CD4-positive, alpha-beta T cell (primary cell): ENCODE measurements around the gene ERICH6. TPM values are rescaled to one million over a fixed set of nuclear protein-coding genes. Genes with fewer than 3 reads are reported as not detected.

Source experiments
- ATAC-seq: fragments of 200-7000 bp; cut with Tn5 transposase; one replicate; pipeline ENCODE4 v1.10.0; 2022; ENCODE audit warnings: mild to moderate bottlenecking; ENCODE audit not compliant: poor library complexity
- CTCF ChIA-PET: fragments of 350-600 bp; sonication (Branson Sonifier 250); formaldehyde crosslinking; loops from one replicate; lab custom pipeline; 2021; ENCODE audit warnings: antibody characterized with exemption, inconsistent platforms; lab: Charles Lee
- POLR2A ChIA-PET: fragments of 350-600 bp; sonication (Branson Sonifier 250); formaldehyde crosslinking; loops from one replicate; lab custom pipeline; 2021; ENCODE audit warnings: antibody characterized with exemption, inconsistent platforms; lab: Charles Lee
- DNase-seq, 14 experiments: peaks; one replicate each; pipeline ENCODE4 v3.0.0-alpha.2; 2013 to 2020; ENCODE audit warnings: mixed read lengths in 2 of 14
- H3K27ac ChIP-seq, 2 donors: one replicate each; pipeline versions ENCODE4 v1.5.1 to v1.7.0; 2013; ENCODE audit warnings: low read length in 2 of 2, low read depth in 1 of 2, mild to moderate bottlenecking in 1 of 2
- H3K27me3 ChIP-seq, 2 experiments: 1 replicate in 1 of 2; 2 replicates in 1 of 2; pipeline versions ENCODE4 v1.6.1 to v1.7.0; 2013; ENCODE audit warnings: low read length in 2 of 2, control low read depth in 1 of 2, mild to moderate bottlenecking in 1 of 2, moderate library complexity in 1 of 2; ENCODE audit not compliant: insufficient read depth in 2 of 2, control insufficient read depth in 1 of 2
- H3K36me3 ChIP-seq: one replicate; pipeline ENCODE4 v1.6.1; 2013; ENCODE audit warnings: low read length, control low read depth; ENCODE audit not compliant: insufficient read depth
- H3K4me1 ChIP-seq: one replicate; pipeline ENCODE4 v1.6.1; 2013; ENCODE audit warnings: low read length, control low read depth; ENCODE audit not compliant: insufficient read depth
- H3K4me3 ChIP-seq: one replicate; pipeline ENCODE4 v1.5.1; 2013; ENCODE audit warnings: mild to moderate bottlenecking, low read length, moderate library complexity
- H3K9me3 ChIP-seq, 2 experiments: 1 replicate in 1 of 2; 2 replicates in 1 of 2; pipeline versions ENCODE4 v1.6.1 to v1.7.0; 2013; ENCODE audit warnings: low read length in 2 of 2, mild to moderate bottlenecking in 2 of 2, control low read depth in 1 of 2, moderate library complexity in 1 of 2; ENCODE audit not compliant: control insufficient read depth in 1 of 2, insufficient read depth in 1 of 2
- H3K27ac Mint-ChIP-seq: one replicate; pipeline ENCODE4 v1.8.0; 2020; ENCODE audit warnings: mixed read lengths
- H3K27me3 Mint-ChIP-seq: one replicate; pipeline ENCODE4 v1.8.0; 2021; ENCODE audit warnings: mixed read lengths
- H3K36me3 Mint-ChIP-seq: one replicate; pipeline ENCODE4 v1.8.0; 2021; ENCODE audit warnings: low read depth, mixed read lengths
- H3K4me1 Mint-ChIP-seq: one replicate; pipeline ENCODE4 v1.8.0; 2021; ENCODE audit warnings: low read depth, mixed read lengths
- H3K4me3 Mint-ChIP-seq: one replicate; pipeline ENCODE4 v1.8.0; 2020; ENCODE audit warnings: mild to moderate bottlenecking, mixed read lengths
- H3K9me3 Mint-ChIP-seq: one replicate; pipeline ENCODE4 v1.8.0; 2020; ENCODE audit warnings: mixed read lengths
- intact Hi-C, 2 experiments: fragments of 100-400 bp; cut with DNase I in 1 of 2; cut with micrococcal nuclease in 1 of 2; formaldehyde crosslinking; loops; one replicate each; pipeline versions ENCODE4 v1.15.1 to v1.9.0; 2023 to 2025; cut with DNase I, micrococcal nuclease
- total RNA-seq, 174 experiments: library from RNA in 2 of 174; stranded (reverse) in 2 of 174; gene quantifications; one replicate each; pipeline ENCODE4 v1.2.3 and lab custom pipeline; 2021 to 2026
- TF ChIP-seq, protein P1 (sequence below): fragments of 200-600 bp; IDR thresholded peaks from one replicate; pipeline ENCODE4 v1.8.0; 2022; ENCODE audit warnings: antibody characterized with exemption, mild to moderate bottlenecking

The ERICH6 gene
- total RNA-seq, 2 experiments from 2014 or later, result not detected

DNA sequence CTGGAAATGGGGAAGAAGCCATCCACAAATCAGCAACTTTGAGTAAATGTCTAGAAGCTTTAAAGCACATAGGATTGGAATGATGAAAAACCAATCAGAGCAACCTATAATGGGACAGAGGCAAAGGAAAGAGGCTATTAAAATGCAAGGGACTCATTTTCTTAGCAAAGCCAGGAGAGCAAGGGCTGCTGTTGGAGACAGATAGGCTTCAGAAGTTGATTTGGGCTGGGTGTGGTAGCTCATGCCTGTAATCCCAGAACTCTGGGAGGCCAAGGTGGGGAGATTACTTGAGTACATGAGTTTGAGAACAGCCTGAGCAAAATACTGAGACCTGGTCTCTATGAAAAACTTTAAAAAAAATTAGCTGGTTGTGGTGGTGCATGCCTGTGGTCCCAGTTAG, 16.1 kb downstream of the ERICH6 start:
- H3K27me3 Mint-ChIP-seq, result no peaks in the 10 kb centered on the region
- no peak for DNase-seq
- Histone ChIP-seq H3K27ac (no peak overlapping the region), H3K4me1 (no peaks in the 10 kb centered on the region), H3K9me3 (peaks cover 0 to 8% of the 10 kb centered on the region in 2 experiments), H3K4me3 (no peak overlapping the region), H3K36me3 (no peaks in the 10 kb centered on the region), H3K27me3 (no peaks in the 10 kb centered on the region)
- no peak overlapping the region for H3K27ac Mint-ChIP-seq
- TF ChIP-seq, protein P1, sequence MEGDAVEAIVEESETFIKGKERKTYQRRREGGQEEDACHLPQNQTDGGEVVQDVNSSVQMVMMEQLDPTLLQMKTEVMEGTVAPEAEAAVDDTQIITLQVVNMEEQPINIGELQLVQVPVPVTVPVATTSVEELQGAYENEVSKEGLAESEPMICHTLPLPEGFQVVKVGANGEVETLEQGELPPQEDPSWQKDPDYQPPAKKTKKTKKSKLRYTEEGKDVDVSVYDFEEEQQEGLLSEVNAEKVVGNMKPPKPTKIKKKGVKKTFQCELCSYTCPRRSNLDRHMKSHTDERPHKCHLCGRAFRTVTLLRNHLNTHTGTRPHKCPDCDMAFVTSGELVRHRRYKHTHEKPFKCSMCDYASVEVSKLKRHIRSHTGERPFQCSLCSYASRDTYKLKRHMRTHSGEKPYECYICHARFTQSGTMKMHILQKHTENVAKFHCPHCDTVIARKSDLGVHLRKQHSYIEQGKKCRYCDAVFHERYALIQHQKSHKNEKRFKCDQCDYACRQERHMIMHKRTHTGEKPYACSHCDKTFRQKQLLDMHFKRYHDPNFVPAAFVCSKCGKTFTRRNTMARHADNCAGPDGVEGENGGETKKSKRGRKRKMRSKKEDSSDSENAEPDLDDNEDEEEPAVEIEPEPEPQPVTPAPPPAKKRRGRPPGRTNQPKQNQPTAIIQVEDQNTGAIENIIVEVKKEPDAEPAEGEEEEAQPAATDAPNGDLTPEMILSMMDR, result no peak
- no peaks in the 10 kb centered on the region for H3K9me3 Mint-ChIP-seq
- intact Hi-C loops, result no loop called here
- ATAC-seq, result no peak
- no peaks in the 10 kb centered on the region for H3K36me3 Mint-ChIP-seq
- H3K4me1 Mint-ChIP-seq, result no peaks in the 10 kb centered on the region
- POLR2A ChIA-PET, result no interaction called here
- CTCF ChIA-PET, result no interaction called here
- no peak overlapping the region for H3K4me3 Mint-ChIP-seq

DNA sequence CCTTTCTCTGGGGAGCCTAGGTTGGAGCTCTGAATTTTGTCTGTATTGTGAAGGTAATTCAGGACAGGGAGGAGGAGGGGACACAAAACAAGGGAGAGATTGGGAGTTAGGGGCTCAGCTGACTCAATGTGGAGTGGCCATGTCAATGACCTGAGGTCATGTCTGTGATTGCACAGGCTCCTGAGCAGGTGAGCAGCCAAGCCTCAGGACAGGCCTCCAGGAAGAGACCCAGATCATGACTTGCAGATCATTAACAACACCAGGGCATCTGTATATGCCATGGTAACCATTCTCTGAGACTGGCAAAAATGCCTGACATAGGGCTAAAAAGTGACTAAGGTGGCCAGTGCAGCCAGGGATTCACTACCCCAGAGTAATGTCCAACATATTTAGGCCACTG, 20.9 kb downstream of the ERICH6 start:
- Histone ChIP-seq H3K4me1 (no peaks in the 10 kb centered on the region), H3K27ac (no peak overlapping the region), H3K4me3 (no peak overlapping the region), H3K27me3 (no peaks in the 10 kb centered on the region), H3K36me3 (no peaks in the 10 kb centered on the region), H3K9me3 (no peaks in the 10 kb centered on the region)
- Mint-ChIP-seq H3K27me3 (no peaks in the 10 kb centered on the region), H3K27ac (no peak overlapping the region), H3K4me1 (peaks cover 11% of the 10 kb centered on the region), H3K9me3 (no peaks in the 10 kb centered on the region), H3K36me3 (no peaks in the 10 kb centered on the region), H3K4me3 (no peak overlapping the region)
- CTCF ChIA-PET, result interaction anchor here (0.6 kb wide), 1 partner anchor 511 kb away, joined by 3 read pairs; no protein-coding TSS in a partner anchor
- intact Hi-C loops, result no loop called here
- POLR2A ChIA-PET, result no interaction called here
- TF ChIP-seq, protein P1, result no peak
- DNase-seq (no peak), ATAC-seq (no peak)

DNA sequence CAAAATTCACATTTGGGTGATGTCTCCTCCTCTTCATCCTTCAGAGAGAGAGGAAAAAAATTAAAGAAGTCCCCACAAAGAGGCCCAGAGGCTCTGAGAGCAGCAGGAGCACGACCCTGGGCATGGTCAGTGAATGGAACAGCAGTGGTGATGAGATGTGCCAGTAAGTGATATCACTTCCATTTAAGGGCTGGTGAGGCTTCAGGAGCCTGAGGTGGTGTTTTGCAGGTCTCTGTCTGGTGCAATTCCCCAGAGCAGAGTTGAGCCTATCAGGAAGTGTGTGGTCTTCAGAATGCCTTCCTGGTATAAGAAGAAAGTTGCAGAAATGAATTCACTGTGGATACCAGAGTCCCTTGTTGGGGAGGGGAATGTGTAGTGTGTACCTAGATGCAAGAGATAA, 21.4 kb downstream of the ERICH6 start:
- Mint-ChIP-seq H3K36me3 (no peaks in the 10 kb centered on the region), H3K4me3 (no peak overlapping the region), H3K4me1 (peaks cover 11% of the 10 kb centered on the region), H3K27me3 (no peaks in the 10 kb centered on the region), H3K27ac (no peak overlapping the region), H3K9me3 (no peaks in the 10 kb centered on the region)
- ChIA-PET CTCF (interaction anchor here (0.6 kb wide), 1 partner anchor 511 kb away, joined by 3 read pairs; no protein-coding TSS in a partner anchor), POLR2A (no interaction called here)
- Histone ChIP-seq H3K4me3 (no peak overlapping the region), H3K27ac (no peak overlapping the region), H3K27me3 (no peaks in the 10 kb centered on the region), H3K36me3 (no peaks in the 10 kb centered on the region), H3K4me1 (no peaks in the 10 kb centered on the region), H3K9me3 (no peaks in the 10 kb centered on the region)
- DNase-seq, result no peak
- intact Hi-C loops, result no loop called here
- ATAC-seq, result no peak
- TF ChIP-seq, protein P1, result no peak
